OCI-LY3 (cell line): ENCODE data around the gene DUOX2.

Experiments used
- CTCF ChIP-seq: fragments of 200-600, 300-600 bp; sonication (generic); IDR thresholded peaks from 2 replicates; pipeline ENCODE4 v1.5.1; 2014; ENCODE audit warnings: antibody characterized with exemption, low read length, low read depth
- EZH2phosphoT487 ChIP-seq: fragments of 200-600 bp; shearing (Covaris generic); IDR thresholded peaks from 2 replicates; pipeline ENCODE4 v1.6.1; 2018; ENCODE audit warnings: antibody characterized with exemption, mixed run types, low read depth

GRCh38 chr15:45143056-45143455 lies 29.1 kb upstream of the DUOX2 start:
- no peak for TF ChIP-seq CTCF
- TF ChIP-seq EZH2phosphoT487: no peak
